PFSK-1 (cell line): ENCODE results near the gene NR6A1.

Experiments used
- POLR2AphosphoS5 ChIP-seq: IDR thresholded peaks from 2 replicates; pipeline ENCODE4 v1.6.1; 2012; ENCODE audit warnings: low read depth, mild to moderate bottlenecking, control low read depth, low read length, moderate library complexity
- TAF1 ChIP-seq: IDR thresholded peaks from 2 replicates; pipeline ENCODE4 v1.6.1; 2012; ENCODE audit warnings: low read length, control low read depth, borderline replicate concordance; ENCODE audit not compliant: insufficient read depth

DNA sequence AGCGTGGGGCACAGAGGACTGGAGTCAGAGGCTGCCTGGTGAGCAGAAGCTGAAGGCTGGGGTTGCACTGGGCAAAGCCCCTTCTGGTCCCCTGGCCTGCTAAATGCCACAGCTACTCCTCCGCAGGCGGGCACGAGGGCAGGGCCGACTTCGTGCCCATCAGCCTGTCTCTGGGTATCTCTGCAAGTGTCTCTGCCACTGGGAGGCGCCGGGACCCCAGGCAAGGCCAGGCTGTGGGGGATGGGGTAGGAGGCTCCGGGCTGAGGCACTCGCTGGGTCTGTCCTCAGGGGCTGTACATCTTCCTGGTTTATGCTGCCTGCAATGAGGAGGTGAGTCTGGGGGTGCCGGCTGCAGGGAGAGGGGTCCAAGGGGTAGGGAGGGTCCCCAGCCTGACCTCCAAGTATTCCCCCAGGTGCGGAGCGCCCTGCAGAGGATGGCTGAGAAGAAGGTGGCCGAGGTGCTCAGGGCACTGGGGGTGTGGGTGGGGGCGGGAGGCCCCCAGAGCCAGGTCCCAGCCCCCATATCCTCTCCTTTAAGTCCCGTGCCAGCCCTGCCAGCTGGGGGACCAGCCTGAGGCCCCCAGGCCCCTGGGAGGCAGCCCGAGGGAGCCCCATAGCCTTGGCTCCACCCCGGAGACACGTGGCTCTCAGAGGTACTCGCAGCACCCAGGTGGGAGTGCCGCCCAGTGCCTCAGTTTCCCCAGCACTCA lies 295.8 kb downstream of the NR6A1 start:
- TF ChIP-seq TAF1 (no peak), POLR2AphosphoS5 (no peak)
